ENCODE measurements around the gene AAMDC. TPM values are rescaled to one million over a fixed set of nuclear protein-coding genes. Genes with fewer than 3 reads are reported as not detected.
"Not testable (repeated sequence)": the region's sequence is repeated elsewhere in the genome, so short reads cannot be mapped to it uniquely, and the experiment has no call there.

The AAMDC gene
- total RNA-seq, 4 donors from 2014 or later = 55.2 to 117 (median 74.0) TPM

- H3K9me3 ChIP-seq = no peaks in the 10 kb centered on the region
- TF ChIP-seq POLR2A (IDR thresholded peaks at IDR 0.05) (no peak), CTCF (IDR thresholded peaks at IDR 0.05) (no peak), POLR2AphosphoS5 (IDR thresholded peaks at IDR 0.05) (no peak), EP300 (IDR thresholded peaks at IDR 0.05) (no peak)
- peaks cover 0 to 46% (median 5%) of the 10 kb centered on the region in 3 donors for H3K4me1 ChIP-seq
- peak overlapping the region in 1 of 4 donors; percentile 43 for H3K27ac ChIP-seq
- no peaks in the 10 kb centered on the region for H3K27me3 ChIP-seq
- ATAC-seq = no peak
- no peak overlapping the region for H3K4me3 ChIP-seq
- peaks cover 5 to 82% of the 10 kb centered on the region in 2 donors for H3K36me3 ChIP-seq
- 32 to 49% methylated on average over 3 of the region's 3 CpGs for WGBS, 2 donors (ENCODE audit: low coverage in 1 of 2)
Measured at GRCh38 chr11:77874206-77874605, 53.3 kb downstream of the AAMDC start.

- no peak overlapping the region for H3K4me3 ChIP-seq
- ATAC-seq = no peak
- peaks cover 0 to 49% (median 5%) of the 10 kb centered on the region in 3 donors for H3K4me1 ChIP-seq
- WGBS, 2 donors (ENCODE audit: low coverage in 1 of 2) = 68 to 100% methylated on average over 2 to 3 of the region's 3 CpGs
- H3K9me3 ChIP-seq = no peaks in the 10 kb centered on the region
- TF ChIP-seq EP300 (IDR thresholded peaks at IDR 0.05) = no peak
- no peak for TF ChIP-seq CTCF (IDR thresholded peaks at IDR 0.05)
- TF ChIP-seq POLR2A (IDR thresholded peaks at IDR 0.05) = no peak
- TF ChIP-seq POLR2AphosphoS5 (IDR thresholded peaks at IDR 0.05) = no peak
- no peak overlapping the region for H3K27ac ChIP-seq
- peaks cover 0 to 82% of the 10 kb centered on the region in 2 donors for H3K36me3 ChIP-seq
- no peaks in the 10 kb centered on the region for H3K27me3 ChIP-seq
Measured at GRCh38 chr11:77876045-77876444, 55.1 kb downstream of the AAMDC start.

GRCh38 chr11:77878247-77878646 is 57.3 kb downstream of the AAMDC start:
- not testable (repeated sequence) for H3K9me3 ChIP-seq, H3K4me3 ChIP-seq, H3K27me3 ChIP-seq
- Histone ChIP-seq H3K36me3 (peaks cover 0 to 87% of the 10 kb centered on the region in 2 donors), H3K27ac (peak overlapping the region in 3 of 4 donors; percentile 37 to 50 (median 41)), H3K4me1 (peaks cover 0 to 46% (median 5%) of the 10 kb centered on the region in 3 donors)
- TF ChIP-seq POLR2AphosphoS5 (IDR thresholded peaks at IDR 0.05) = peak; percentile 37
- WGBS, 2 donors (ENCODE audit: low coverage in 1 of 2) = 0 to 32% methylated on average over 2 to 4 of the region's 4 CpGs
- ATAC-seq = peak; percentile 71

GRCh38 chr11:77879218-77879617 is 58.3 kb downstream of the AAMDC start:
- peak; percentile 57 for ATAC-seq
- WGBS, 2 donors (ENCODE audit: low coverage in 1 of 2) = 54 to 69% methylated on average over 2 of the region's 3 CpGs

GRCh38 chr11:77882396-77882795 is 61.5 kb downstream of the AAMDC start:
- ATAC-seq = no peak
- Histone ChIP-seq H3K27ac (no peak overlapping the region), H3K4me1 (peaks cover 0 to 22% (median 5%) of the 10 kb centered on the region in 3 donors), H3K9me3 (no peaks in the 10 kb centered on the region), H3K36me3 (peaks cover 0 to 82% of the 10 kb centered on the region in 2 donors), H3K27me3 (no peaks in the 10 kb centered on the region), H3K4me3 (no peak overlapping the region)
- TF ChIP-seq POLR2A (IDR thresholded peaks at IDR 0.05) (no peak), POLR2AphosphoS5 (IDR thresholded peaks at IDR 0.05) (no peak), CTCF (IDR thresholded peaks at IDR 0.05) (no peak), EP300 (IDR thresholded peaks at IDR 0.05) (no peak)
- 80 to 87% methylated on average over 1 to 3 of the region's 3 CpGs for WGBS, 2 donors (ENCODE audit: low coverage in 1 of 2)

More at GRCh38 chr11:77879218-77879617, 58.3 kb downstream of the AAMDC start:
- H3K9me3 ChIP-seq = no peaks in the 10 kb centered on the region
- no peak overlapping the region for H3K4me3 ChIP-seq
- H3K4me1 ChIP-seq = peaks cover 0 to 37% (median 5%) of the 10 kb centered on the region in 3 donors
- peaks cover 0 to 88% of the 10 kb centered on the region in 2 donors for H3K36me3 ChIP-seq
- H3K27ac ChIP-seq = peak overlapping the region in 2 of 4 donors; percentile 41 to 50
- no peaks in the 10 kb centered on the region for H3K27me3 ChIP-seq
- TF ChIP-seq CTCF (IDR thresholded peaks at IDR 0.05) = no peak
- no peak for TF ChIP-seq POLR2A (IDR thresholded peaks at IDR 0.05)
- TF ChIP-seq POLR2AphosphoS5 (IDR thresholded peaks at IDR 0.05) = no peak
- TF ChIP-seq EP300 (IDR thresholded peaks at IDR 0.05) = no peak
